IPS-11a (cell line): ENCODE results near the gene TRIM74.
"Not testable (repeated sequence)": the region's sequence is repeated elsewhere in the genome, so short reads cannot be mapped to it uniquely, and the experiment has no call there.

Experiments
- H3K4me3 ChIP-seq: one replicate; pipeline ENCODE4 v1.5.1; 2013; ENCODE audit warnings: low read depth, low read length, control low read depth

The TRIM74 gene

GRCh38 chr7:72968980-72969516, at the start of gene TRIM74:
TSS of gene TRIM74 (minus strand) at chr7:72969466. CDS start at chr7:72966157, 3,309 bp downstream.
- H3K4me3 ChIP-seq = not testable (repeated sequence)

- not testable (repeated sequence) for H3K4me3 ChIP-seq
Measured at GRCh38 chr7:73006491-73006890, 37.2 kb upstream of the TRIM74 start.

- peak overlapping the region; percentile 51 for H3K4me3 ChIP-seq
Measured at GRCh38 chr7:73005693-73006447, 36.6 kb upstream of the TRIM74 start.

GRCh38 chr7:73005356-73005692, 36.1 kb upstream of the TRIM74 start:
- H3K4me3 ChIP-seq = peak overlapping the region; percentile 51

- not testable (repeated sequence) for H3K4me3 ChIP-seq
Measured at GRCh38 chr7:72997887-72998468, 28.7 kb upstream of the TRIM74 start.

- H3K4me3 ChIP-seq = not testable (repeated sequence)
Measured at GRCh38 chr7:72997447-72997846, 28.2 kb upstream of the TRIM74 start.

GRCh38 chr7:72995484-72995883, 26.2 kb upstream of the TRIM74 start:
- not testable (repeated sequence) for H3K4me3 ChIP-seq

GRCh38 chr7:72990146-72990913, 21.1 kb upstream of the TRIM74 start:
- H3K4me3 ChIP-seq = not testable (repeated sequence)

GRCh38 chr7:72982084-72982483, 12.8 kb upstream of the TRIM74 start:
- not testable (repeated sequence) for H3K4me3 ChIP-seq

- not testable (repeated sequence) for H3K4me3 ChIP-seq
Measured at GRCh38 chr7:72980382-72980781, 11.1 kb upstream of the TRIM74 start.

- not testable (repeated sequence) for H3K4me3 ChIP-seq
Measured at GRCh38 chr7:72976434-72976833, 7.2 kb upstream of the TRIM74 start.

GRCh38 chr7:72975656-72976286, 6.5 kb upstream of the TRIM74 start:
- not testable (repeated sequence) for H3K4me3 ChIP-seq

GRCh38 chr7:72974781-72975180, 5.5 kb upstream of the TRIM74 start:
- not testable (repeated sequence) for H3K4me3 ChIP-seq

GRCh38 chr7:72971505-72971904, 2.2 kb upstream of the TRIM74 start:
- H3K4me3 ChIP-seq = not testable (repeated sequence)

GRCh38 chr7:72969688-72970087, 422 bp upstream of the TRIM74 start:
- not testable (repeated sequence) for H3K4me3 ChIP-seq

GRCh38 chr7:72966892-72967291, 2.4 kb downstream of the TRIM74 start:
- H3K4me3 ChIP-seq = not testable (repeated sequence)

- H3K4me3 ChIP-seq = not testable (repeated sequence)
Measured at GRCh38 chr7:72965186-72965975, 3.9 kb downstream of the TRIM74 start.

GRCh38 chr7:72963056-72963455, 6.2 kb downstream of the TRIM74 start:
- not testable (repeated sequence) for H3K4me3 ChIP-seq

GRCh38 chr7:72961346-72961650, 8.0 kb downstream of the TRIM74 start:
- not testable (repeated sequence) for H3K4me3 ChIP-seq

GRCh38 chr7:72960626-72961345, 8.5 kb downstream of the TRIM74 start:
- not testable (repeated sequence) for H3K4me3 ChIP-seq
